Fibroblast of skin of right quadriceps (primary cell): ENCODE results near the gene CSTA.
A peak's percentile ranks its signal among the peaks of the same experiment; 100 is the strongest.

ENCODE experiments used
- DNase-seq: peaks from one replicate; pipeline ENCODE4 v3.0.0-alpha.2; 2013

CSTA gene, protein sequence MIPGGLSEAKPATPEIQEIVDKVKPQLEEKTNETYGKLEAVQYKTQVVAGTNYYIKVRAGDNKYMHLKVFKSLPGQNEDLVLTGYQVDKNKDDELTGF

DNA sequence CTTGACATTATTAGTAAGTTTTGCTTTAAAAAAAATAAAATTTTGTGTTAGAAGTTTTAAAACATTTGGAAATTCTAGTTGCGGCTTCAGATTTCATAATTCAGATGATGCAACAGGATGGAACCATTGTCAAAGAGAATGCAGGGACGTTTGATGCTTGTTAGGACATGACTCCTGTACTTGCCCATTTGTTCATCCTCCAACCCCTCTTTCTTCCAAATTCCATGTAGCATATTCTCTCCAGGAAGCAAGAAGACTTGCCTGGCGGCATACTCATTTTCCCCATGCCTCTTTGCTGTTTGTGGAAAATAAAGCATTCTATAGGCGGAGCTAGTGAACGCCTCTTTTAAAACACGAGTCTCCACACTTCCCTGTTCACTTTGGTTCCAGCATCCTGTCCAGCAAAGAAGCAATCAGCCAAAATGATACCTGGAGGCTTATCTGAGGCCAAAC lies at the start of gene CSTA:
Gene CSTA, plus strand, starts transcription at position 378 of the 453 bp plus-strand sequence. Its CDS starts 45 bp downstream, at position 423.
- peak; percentile 1 for DNase-seq

DNA sequence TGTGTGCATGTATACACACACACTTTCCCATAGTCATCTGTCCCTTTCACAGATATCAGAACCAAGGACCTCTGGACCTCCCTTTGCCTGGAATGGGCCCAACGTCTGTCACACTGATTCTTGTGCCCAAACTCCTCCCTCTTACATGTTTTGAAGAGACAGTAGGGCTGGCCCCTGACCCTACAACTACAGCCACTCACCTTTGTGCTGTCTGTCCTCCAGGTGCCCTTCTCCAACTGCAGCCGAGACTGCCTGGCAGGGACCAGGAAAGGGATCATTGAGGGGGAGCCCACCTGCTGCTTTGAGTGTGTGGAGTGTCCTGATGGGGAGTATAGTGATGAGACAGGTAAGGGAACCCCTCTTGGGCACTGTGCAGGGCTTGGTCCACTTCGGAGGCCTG lies 43.2 kb upstream of the CSTA start:
- no peak for DNase-seq

DNA sequence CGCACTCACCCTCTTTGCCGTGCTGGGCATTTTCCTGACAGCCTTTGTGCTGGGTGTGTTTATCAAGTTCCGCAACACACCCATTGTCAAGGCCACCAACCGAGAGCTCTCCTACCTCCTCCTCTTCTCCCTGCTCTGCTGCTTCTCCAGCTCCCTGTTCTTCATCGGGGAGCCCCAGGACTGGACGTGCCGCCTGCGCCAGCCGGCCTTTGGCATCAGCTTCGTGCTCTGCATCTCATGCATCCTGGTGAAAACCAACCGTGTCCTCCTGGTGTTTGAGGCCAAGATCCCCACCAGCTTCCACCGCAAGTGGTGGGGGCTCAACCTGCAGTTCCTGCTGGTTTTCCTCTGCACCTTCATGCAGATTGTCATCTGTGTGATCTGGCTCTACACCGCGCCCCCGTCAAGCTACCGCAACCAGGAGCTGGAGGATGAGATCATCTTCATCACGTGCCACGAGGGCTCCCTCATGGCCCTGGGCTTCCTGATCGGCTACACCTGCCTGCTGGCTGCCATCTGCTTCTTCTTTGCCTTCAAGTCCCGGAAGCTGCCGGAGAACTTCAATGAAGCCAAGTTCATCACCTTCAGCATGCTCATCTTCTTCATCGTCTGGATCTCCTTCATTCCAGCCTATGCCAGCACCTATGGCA lies 41.1 kb upstream of the CSTA start:
- DNase-seq: no peak

DNA sequence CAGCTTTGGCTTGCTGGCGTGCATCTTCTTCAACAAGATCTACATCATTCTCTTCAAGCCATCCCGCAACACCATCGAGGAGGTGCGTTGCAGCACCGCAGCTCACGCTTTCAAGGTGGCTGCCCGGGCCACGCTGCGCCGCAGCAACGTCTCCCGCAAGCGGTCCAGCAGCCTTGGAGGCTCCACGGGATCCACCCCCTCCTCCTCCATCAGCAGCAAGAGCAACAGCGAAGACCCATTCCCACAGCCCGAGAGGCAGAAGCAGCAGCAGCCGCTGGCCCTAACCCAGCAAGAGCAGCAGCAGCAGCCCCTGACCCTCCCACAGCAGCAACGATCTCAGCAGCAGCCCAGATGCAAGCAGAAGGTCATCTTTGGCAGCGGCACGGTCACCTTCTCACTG lies 40.6 kb upstream of the CSTA start:
- no peak for DNase-seq

DNA sequence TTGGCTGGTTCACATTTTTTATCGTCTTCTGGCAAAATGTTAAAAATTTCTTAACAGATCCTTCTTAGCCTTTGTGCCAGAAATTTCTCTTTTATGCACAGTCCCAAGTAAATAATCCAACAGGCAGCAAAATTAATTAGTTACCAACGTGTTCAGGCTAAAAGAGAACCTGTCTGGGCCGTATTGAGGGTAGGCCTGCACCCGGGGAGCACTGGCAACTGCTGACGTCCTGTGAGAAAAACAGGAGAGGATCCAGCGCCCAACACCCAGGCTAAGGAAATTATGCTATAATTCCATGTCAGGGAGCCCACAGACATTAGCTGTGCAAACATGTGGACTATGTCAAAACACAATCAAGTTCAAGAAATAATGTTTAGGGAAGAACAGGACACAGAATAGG lies 30.7 kb upstream of the CSTA start:
- DNase-seq: no peak

DNA sequence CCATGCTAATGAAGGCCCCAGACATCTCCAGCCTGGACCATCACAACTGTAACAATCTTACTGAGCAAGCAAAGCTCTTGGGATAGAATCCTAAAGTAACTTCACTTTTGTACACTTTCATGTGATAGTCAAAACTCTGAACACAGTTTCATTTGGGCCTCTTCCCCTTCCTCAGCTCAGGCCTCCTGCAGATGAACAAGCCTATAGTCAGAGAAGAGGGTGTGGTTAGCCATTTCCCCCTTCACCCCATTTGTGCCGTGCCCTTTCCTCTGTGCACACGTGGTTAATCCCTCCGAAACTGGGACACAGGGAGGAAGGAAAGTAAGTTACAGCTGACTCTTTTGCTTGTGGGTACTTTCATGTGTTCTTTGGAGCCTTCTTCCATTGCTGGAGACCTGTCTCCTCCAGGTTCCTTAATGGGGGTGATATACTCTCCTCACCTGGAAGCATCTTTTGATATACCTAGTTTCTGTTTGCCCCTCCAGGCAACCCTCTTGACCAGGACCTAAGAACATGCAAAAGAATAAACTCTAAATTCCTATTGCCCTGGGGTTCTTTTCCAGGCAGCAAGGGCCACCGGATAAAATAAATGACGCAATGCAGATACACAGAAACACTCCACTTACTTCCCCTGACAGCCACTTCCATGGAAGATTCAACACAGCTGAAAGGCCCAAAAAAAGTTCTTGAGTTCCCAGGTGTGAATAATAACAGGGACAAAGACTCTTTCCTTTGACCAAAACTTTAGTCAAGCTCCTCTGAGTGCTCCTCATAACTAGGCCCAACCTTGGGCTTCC lies 29.6 kb upstream of the CSTA start:
- DNase-seq: no peak

DNA sequence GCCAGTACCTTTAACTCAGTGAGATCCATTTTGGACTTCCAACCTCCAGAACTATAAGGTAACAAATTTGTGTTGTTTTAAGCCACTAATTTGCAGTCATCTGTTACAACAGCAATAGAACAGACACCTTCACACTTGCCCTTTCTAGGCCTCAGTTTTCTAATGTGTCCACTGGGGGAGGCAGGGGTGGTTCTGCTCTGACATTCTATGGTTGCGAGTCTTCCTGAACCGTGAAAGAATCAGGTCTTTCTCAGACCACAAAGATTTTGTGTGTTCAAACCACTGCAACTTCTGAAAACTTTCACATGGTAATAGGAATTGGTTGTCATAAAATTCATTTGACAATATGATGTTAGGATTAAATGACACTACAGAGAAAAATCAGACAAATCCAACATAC lies 26.8 kb upstream of the CSTA start:
- no peak for DNase-seq

GRCh38 chr3:122299215-122299614 lies 25.8 kb upstream of the CSTA start:
- no peak for DNase-seq

DNA sequence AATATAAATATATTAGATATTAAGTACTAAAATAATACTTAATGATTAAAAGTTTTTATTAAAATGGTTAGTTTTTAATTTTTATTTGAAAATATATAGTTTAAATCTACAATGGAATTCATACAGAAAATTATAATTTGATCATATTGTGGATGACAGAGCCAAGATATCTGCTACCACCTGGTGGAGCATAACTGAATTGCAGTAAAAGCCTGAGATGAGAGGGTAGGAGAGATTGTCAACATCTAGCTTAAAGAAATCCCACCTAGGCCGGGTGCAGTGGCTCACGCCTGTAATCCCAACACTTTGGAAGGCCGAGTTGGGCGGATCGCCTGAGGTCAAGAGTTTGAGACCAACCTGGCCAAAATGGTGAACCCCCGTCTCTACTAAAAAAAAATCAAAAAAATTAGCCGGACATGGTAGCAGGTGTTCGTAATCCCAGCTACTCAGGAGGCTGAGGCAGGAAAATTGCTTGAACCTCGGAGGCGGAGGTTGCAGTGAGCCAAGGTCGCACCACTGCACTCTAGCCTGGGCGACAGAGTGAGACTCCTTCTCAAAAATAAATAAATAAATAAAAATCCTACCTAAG lies 25.1 kb upstream of the CSTA start:
- no peak for DNase-seq

GRCh38 chr3:122301063-122301462 lies 24.0 kb upstream of the CSTA start:
- DNase-seq: no peak

DNA sequence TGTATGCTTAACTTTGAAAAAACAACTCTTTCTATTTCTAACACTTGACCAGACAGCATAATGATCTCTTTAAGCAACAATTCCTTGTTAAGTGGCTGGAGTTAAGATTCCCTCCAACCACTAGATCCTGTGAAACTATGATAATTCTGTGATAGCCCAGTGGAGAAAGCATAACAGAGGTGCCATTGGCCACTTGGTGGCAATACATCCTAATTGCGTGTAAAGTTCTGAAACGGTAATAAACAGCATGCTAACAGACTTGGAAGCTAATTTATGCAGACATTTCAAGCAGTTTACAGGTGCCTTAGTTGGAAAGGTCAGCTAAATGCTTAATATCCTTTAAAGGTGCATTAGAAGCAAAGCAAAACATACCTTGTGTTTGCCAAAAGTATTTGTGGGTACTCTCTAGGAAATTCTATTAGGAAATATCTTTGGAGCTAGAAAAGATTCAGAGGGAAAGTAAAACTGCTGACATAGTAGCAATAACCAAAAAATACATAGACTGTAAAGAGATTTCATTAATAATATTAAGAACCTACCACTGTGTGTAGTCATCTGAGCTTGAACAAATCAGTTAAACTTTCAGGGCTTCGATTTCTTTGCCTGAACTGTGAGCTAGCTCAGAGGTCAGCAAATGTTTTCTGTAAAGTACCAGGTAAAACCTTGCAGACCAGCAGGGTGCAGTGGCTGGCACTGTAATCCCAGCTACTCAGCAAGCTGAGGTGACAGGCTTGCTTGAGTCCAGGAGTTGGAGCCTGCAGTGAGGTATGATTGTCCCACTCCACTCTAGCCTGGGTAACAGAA lies 19.0 kb upstream of the CSTA start:
- DNase-seq: no peak

DNA sequence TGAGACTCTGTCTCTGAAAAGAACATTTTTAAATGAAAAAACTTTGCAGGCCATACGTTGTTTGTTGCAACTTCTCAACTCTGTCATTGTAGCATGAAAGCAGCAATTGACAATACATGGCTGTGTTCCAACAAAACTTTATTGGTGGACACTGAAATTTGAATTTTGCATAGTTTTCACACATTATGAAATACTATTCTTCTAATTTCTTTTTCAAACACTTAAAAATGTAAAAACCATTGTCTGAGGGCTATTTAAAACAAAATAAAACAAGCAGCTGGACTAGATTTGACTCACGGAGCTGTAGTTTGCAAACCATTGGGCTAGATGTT lies 18.5 kb upstream of the CSTA start:
- no peak for DNase-seq

GRCh38 chr3:122307094-122307687 lies 17.9 kb upstream of the CSTA start:
- no peak for DNase-seq

- DNase-seq: no peak
Measured at GRCh38 chr3:122307976-122308375, 17.1 kb upstream of the CSTA start.

DNA sequence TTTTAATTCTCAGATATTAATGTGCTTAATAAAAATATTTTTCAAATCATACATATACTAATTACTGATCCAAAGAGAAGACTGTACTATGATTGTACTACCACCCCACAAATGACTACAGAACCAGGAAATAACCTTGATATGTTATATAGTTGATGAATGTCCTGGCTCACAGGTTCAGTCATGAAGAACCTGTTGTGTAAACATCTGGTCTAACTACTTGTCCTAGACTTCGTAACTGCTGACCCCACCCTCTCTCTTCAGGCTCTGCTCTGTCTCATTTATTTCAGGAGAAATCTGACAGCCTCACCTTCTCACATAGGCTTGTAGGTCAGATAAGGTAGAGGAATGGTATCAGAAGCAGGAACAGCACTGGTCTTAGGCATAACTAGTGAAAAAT lies 14.7 kb upstream of the CSTA start:
- no peak for DNase-seq

DNA sequence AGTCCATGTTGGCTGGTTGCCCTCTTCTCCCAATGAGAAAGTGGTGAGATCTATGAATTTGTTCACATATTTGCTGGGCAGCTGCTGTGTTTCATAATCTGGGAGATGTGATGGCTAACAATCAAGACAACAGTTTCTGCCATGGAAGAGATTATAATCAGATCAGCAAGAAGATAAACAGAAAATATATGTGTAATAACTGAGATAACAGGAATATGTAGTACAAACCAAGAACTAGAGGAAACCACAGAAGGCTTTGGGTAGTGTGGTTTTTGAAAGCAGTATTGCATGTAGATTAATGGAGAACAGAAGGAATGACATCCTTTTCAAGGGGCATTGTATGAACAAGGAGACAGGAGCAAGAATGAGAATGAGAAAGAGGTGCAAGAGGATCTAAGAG lies 12.2 kb upstream of the CSTA start:
- no peak for DNase-seq

DNA sequence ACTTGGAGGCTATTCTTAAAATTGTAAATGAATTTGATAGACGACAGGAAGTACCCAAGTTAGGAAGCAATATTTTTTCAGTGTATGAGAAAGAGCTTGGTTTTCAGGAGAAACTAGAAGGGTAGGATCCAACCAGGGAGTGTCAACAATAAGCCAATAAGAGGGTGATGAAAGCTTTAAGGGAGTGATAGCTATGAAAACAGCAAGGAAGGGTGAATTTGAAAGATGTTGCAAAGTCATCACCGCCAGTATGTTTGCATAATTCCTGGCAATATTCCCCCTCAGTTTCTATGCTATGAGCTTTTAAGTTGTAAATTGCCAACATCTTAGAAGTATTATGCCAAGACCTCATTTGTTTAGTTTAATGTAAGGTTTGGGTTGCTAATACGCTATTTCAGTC lies 11.8 kb upstream of the CSTA start:
- DNase-seq: no peak

- DNase-seq: no peak
Measured at GRCh38 chr3:122314228-122314876, 10.7 kb upstream of the CSTA start.

DNA sequence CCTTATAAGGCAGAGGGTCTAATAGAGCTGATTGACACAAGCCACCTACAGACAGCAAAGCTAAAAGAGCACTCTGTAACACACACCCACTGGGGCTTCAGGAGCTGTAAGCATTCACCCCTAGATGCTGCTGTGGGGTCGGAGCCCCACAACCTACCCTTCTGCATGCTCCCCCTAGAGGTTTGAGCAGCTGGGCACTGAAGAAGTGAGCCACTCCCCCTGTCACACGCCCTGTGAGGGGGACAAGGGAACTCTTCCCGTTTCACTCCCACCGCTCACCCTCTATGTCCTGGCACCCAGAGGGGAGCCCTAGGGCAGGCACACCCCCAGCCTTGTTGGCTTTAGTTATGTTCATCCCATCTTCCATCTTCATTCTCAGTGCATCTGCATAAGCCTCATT lies 9.4 kb upstream of the CSTA start:
- no peak for DNase-seq

DNA sequence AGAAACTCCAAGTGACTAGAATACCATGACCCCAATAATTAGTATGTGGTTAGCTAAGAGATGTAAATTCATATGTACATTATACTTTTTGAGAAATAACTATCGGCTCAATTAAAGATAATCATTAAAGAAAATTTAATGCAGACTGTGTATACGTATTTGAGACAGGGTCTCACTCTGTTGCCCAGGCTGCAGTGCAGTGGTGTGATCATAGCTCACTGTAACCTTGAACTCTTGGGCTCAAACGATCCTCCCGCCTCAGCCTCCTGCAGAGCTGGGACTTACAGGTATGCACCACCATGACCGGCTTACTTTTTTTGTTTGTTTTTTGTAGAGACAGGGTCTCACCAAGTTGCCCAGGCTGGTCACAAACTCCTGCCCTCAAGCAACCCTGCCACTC lies 8.7 kb upstream of the CSTA start:
- DNase-seq: no peak

DNA sequence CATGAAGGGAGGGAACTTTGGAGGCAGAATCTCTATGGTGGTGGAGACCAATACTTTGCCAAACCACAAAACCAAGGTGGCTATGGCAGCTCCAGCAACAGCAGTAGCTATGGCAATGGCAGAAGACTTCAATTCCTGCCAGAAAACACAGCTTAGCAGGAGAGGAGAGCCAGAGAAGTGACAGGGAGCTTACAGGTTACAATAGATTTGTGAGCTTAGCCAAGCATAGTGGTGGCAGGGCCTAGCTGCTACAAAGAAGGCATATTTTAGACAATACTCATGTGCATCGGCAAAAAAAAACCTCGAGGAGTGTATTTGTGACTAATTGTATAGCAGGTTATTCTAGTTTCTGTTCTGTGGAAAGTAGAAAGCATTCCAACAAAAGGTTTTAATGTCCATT lies 6.4 kb upstream of the CSTA start:
- DNase-seq: no peak
